OCI-LY7 (cell line): Measurements from ENCODE around the gene SH3GLB2. TPM values are rescaled to one million over a fixed set of nuclear protein-coding genes. Genes with fewer than 3 reads are reported as not detected.

ENCODE experiments used
- BruUV-seq: library from RNA; stranded (reverse); fragments of 400-500 nt; replicated peaks from 2 replicates; lab custom pipeline; 2021; lab: Mats Ljungman, UMichigan
- CTCF ChIA-PET: fragments of 300-600 bp; sonication (Branson Sonifier 250); formaldehyde crosslinking; loops from one replicate; lab custom pipeline; 2022; ENCODE audit warnings: antibody characterized with exemption; ENCODE audit not compliant: unreplicated experiment; lab: Charles Lee
- POLR2A ChIA-PET: fragments of 300-600 bp; sonication (Branson Sonifier 250); formaldehyde crosslinking; loops from one replicate; lab custom pipeline; 2022; ENCODE audit warnings: antibody characterized with exemption; lab: Charles Lee
- DNase-seq: peaks from one replicate; pipeline ENCODE4 v3.0.0-alpha.2; 2015; ENCODE audit warnings: low spot score
- H2AFZ ChIP-seq: fragments of 200-600 bp; sonication (generic), shearing (Covaris generic); 2 replicates; pipeline ENCODE4 v1.6.1; 2014; ENCODE audit warnings: mild to moderate bottlenecking, antibody characterized with exemption, low read length, moderate library complexity
- H3K27ac ChIP-seq: fragments of 200-600 bp; sonication (generic); 2 replicates; pipeline ENCODE4 v1.5.1; 2014; ENCODE audit warnings: mixed run types, low read depth, mild to moderate bottlenecking, moderate library complexity, low read length, inconsistent platforms; ENCODE audit not compliant: poor library complexity, severe bottlenecking
- H3K36me3 ChIP-seq: fragments of 200-600 bp; sonication (generic); 2 replicates; pipeline ENCODE4 v1.6.1; 2014; ENCODE audit warnings: mild to moderate bottlenecking, antibody characterized with exemption, low read length, moderate library complexity, mixed read lengths; ENCODE audit not compliant: insufficient read depth
- H3K4me1 ChIP-seq: fragments of 200-600 bp; sonication (generic); 2 replicates; pipeline ENCODE4 v1.5.1; 2014; ENCODE audit warnings: mild to moderate bottlenecking, low read length; ENCODE audit not compliant: insufficient read depth, poor library complexity, severe bottlenecking
- H3K4me2 ChIP-seq: fragments of 200-600 bp; sonication (generic); 2 replicates; pipeline ENCODE4 v1.6.1; 2014; ENCODE audit warnings: mild to moderate bottlenecking, low read length
- H3K4me3 ChIP-seq: fragments of 200-600 bp; sonication (generic); 2 replicates; pipeline ENCODE4 v1.5.1; 2014; ENCODE audit warnings: mild to moderate bottlenecking, low read depth, low read length; ENCODE audit not compliant: poor library complexity, severe bottlenecking
- H3K79me2 ChIP-seq: fragments of 200-600 bp; sonication (generic); 2 replicates; pipeline ENCODE4 v1.6.1; 2016; ENCODE audit warnings: low read depth, mild to moderate bottlenecking, low read length, moderate library complexity, mixed read lengths; ENCODE audit not compliant: insufficient read depth
- H3K9me2 ChIP-seq: fragments of 200-600 bp; sonication (generic); 2 replicates; pipeline ENCODE4 v1.6.1; 2016; ENCODE audit warnings: mild to moderate bottlenecking, low read length, mixed read lengths; ENCODE audit not compliant: insufficient read depth
- H3K9me3 ChIP-seq: fragments of 200-600 bp; sonication (generic); 2 replicates; pipeline ENCODE4 v1.6.1; 2014; ENCODE audit warnings: mild to moderate bottlenecking, mixed run types, low read length, mixed read lengths
- H4K20me1 ChIP-seq: fragments of 200-600 bp; sonication (generic); 2 replicates; pipeline ENCODE4 v1.6.1; 2014; ENCODE audit warnings: mild to moderate bottlenecking, antibody characterized with exemption, low read length, moderate library complexity, mixed read lengths; ENCODE audit not compliant: insufficient read depth
- CTCF ChIP-seq: fragments of 200-600 bp; sonication (generic); conservative IDR thresholded peaks from 2 replicates; pipeline ENCODE4 v1.5.1; 2014; ENCODE audit warnings: mild to moderate bottlenecking, antibody characterized with exemption, low read length, moderate library complexity, mixed read lengths
- EZH2phosphoT487 ChIP-seq: fragments of 200-600 bp; sonication (generic); IDR thresholded peaks from 2 replicates; pipeline ENCODE4 v1.6.1; 2018; ENCODE audit warnings: low read depth, borderline replicate concordance, mild to moderate bottlenecking, mixed run types, antibody characterized with exemption, low read length, moderate library complexity, mixed read lengths
- intact Hi-C: fragments of 100-400 bp; cut with micrococcal nuclease; formaldehyde crosslinking; loops from one replicate; pipeline ENCODE4 v1.10.0; 2022; ENCODE audit not compliant: unreplicated experiment
- total RNA-seq, 2 experiments: library from RNA; depleted of rRNA in 1 of 2; stranded (reverse); fragments of >200 nt in 1 of 2; shearing (Covaris generic) in 1 of 2; gene quantifications; 2 replicates each; pipeline ENCODE4 v1.2.3, GENCODE V29; 2014 to 2022

The SH3GLB2 gene
- total RNA-seq, 2 experiments from 2014 or later, result 58.4 to 92.6 TPM

GRCh38 chr9:129023036-129023907, 4.9 kb downstream of the SH3GLB2 start:
- DNase-seq, result no peak
- peaks cover 25% of the 10 kb centered on the region for H3K4me1 ChIP-seq
- BruUV-seq, result no TSS peak
- H3K9me3 ChIP-seq, result no peaks in the 10 kb centered on the region
- TF ChIP-seq EZH2phosphoT487 (no peak), CTCF (no peak)
- H3K36me3 ChIP-seq, result no peaks in the 10 kb centered on the region
- H3K9me2 ChIP-seq, result no peaks in the 10 kb centered on the region
- ChIA-PET POLR2A (interaction anchor here (0.5 to 0.6 kb wide), 3 partner anchors 35 to 1021 kb away, joined by 3 to 5 read pairs (median 5); no protein-coding TSS in a partner anchor), CTCF (no interaction called here)
- peaks cover 8% of the 10 kb centered on the region; the same call in 1 of the 2 replicates for H3K79me2 ChIP-seq
- no peak overlapping the region for H3K4me3 ChIP-seq
- no peak overlapping the region for H2AFZ ChIP-seq
- H4K20me1 ChIP-seq, result no peaks in the 10 kb centered on the region
- H3K27ac ChIP-seq, result no peak overlapping the region
- no peak overlapping the region for H3K4me2 ChIP-seq
- intact Hi-C loops, result no loop called here

GRCh38 chr9:129022037-129022436, 6.1 kb downstream of the SH3GLB2 start:
- no peak for DNase-seq
- intact Hi-C loops, result no loop called here

More at GRCh38 chr9:129022037-129022436, 6.1 kb downstream of the SH3GLB2 start:
- POLR2A ChIA-PET, result interaction anchor here (0.6 to 1.0 kb wide), 3 partner anchors 97 to 376 kb away, joined by 3 to 4 read pairs (median 3); partner anchors contain the start of gene KYAT1
- no peaks in the 10 kb centered on the region for H4K20me1 ChIP-seq
- TF ChIP-seq EZH2phosphoT487 (no peak), CTCF (no peak)
- H3K9me3 ChIP-seq, result no peaks in the 10 kb centered on the region
- no peak overlapping the region for H2AFZ ChIP-seq
- H3K36me3 ChIP-seq, result no peaks in the 10 kb centered on the region
- no TSS peak for BruUV-seq
- no peak overlapping the region for H3K27ac ChIP-seq
- H3K79me2 ChIP-seq, result peaks cover 2% of the 10 kb centered on the region; the same call in 1 of the 2 replicates
- CTCF ChIA-PET, result no interaction called here
- H3K4me3 ChIP-seq, result no peak overlapping the region
- H3K4me1 ChIP-seq, result peaks cover 17% of the 10 kb centered on the region
- H3K9me2 ChIP-seq, result no peaks in the 10 kb centered on the region
- no peak overlapping the region for H3K4me2 ChIP-seq
